ENCODE results near the gene AOX1. TPM values are rescaled to one million over a fixed set of nuclear protein-coding genes. Genes with fewer than 3 reads are reported as not detected.
"Not testable (repeated sequence)": the region's sequence is repeated elsewhere in the genome, so short reads cannot be mapped to it uniquely, and the experiment has no call there.

AOX1 gene
- total RNA-seq, 1 donor from 2014 or later: 2.1 TPM

DNA sequence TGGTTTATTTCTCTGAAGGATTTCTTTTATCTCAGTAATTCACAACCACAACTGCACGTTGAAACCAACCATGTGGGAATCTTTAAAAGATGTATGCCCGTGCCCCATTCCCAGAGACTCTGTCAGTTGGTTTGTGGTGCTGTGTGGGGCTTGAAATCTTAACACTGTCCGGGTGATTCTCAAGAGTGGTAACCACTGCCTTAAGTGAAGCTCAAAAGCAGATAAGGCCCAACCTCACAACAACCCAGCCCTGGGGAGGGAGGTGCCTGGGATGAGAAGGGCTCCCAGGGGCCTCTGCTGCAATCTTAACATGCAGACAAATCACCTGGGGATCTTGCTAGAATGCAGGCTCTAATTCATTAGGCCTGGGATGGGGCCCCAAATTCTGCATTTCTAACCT lies 13.4 kb downstream of the AOX1 start:
- Histone ChIP-seq H3K9me3 (ENCODE audit: control insufficient read depth in 3 of 3, low read length in 3 of 3) (no peaks in the 10 kb centered on the region), H3K27ac (ENCODE audit: low read depth, low read length) (no peak overlapping the region), H3K4me1 (ENCODE audit: control insufficient read depth in 3 of 3, insufficient read depth in 3 of 3, low read length in 3 of 3) (no peaks in the 10 kb centered on the region), H3K36me3 (ENCODE audit: control insufficient read depth in 3 of 3, insufficient read depth in 3 of 3, low read length in 3 of 3) (peaks cover 0 to 2% (median 0%) of the 10 kb centered on the region in 3 donors), H3K9ac (ENCODE audit: low read depth in 1 of 3, low read length in 3 of 3) (no peak overlapping the region), H3K4me3 (ENCODE audit: low read length in 3 of 3) (no peak overlapping the region), H3K27me3 (ENCODE audit: control insufficient read depth in 3 of 3, insufficient read depth in 3 of 3, low read length in 3 of 3) (no peaks in the 10 kb centered on the region)

GRCh38 chr2:200600549-200601225 lies 14.9 kb downstream of the AOX1 start:
- Histone ChIP-seq H3K36me3 (ENCODE audit: control insufficient read depth in 3 of 3, insufficient read depth in 3 of 3, low read length in 3 of 3) (peaks cover 0 to 2% (median 0%) of the 10 kb centered on the region in 3 donors), H3K4me3 (ENCODE audit: low read length in 3 of 3) (no peak overlapping the region), H3K9me3 (ENCODE audit: control insufficient read depth in 3 of 3, low read length in 3 of 3) (no peaks in the 10 kb centered on the region), H3K4me1 (ENCODE audit: control insufficient read depth in 3 of 3, insufficient read depth in 3 of 3, low read length in 3 of 3) (no peaks in the 10 kb centered on the region), H3K9ac (ENCODE audit: low read depth in 1 of 3, low read length in 3 of 3) (no peak overlapping the region), H3K27me3 (ENCODE audit: control insufficient read depth in 3 of 3, insufficient read depth in 3 of 3, low read length in 3 of 3) (no peaks in the 10 kb centered on the region), H3K27ac (ENCODE audit: low read depth, low read length) (no peak overlapping the region)

DNA sequence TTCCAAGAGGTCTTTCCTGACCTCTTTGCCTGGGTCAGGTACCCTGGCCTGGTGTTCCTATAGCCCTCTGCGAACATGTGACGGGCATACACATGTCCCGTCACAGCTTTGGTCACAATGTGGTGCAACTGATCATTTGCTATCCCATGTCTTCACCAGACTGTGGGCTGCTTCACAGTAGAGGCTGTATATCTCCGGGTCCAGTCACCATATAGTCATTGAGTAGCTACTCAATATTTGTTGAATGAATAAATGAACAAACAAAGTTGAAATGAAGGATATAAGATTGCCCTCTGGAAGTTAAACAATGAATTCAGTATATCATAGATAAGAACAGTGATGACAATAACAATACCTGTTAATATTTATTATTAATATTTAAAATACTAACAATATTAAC lies 16.8 kb downstream of the AOX1 start:
- H3K4me1 ChIP-seq (ENCODE audit: control insufficient read depth in 3 of 3, insufficient read depth in 3 of 3, low read length in 3 of 3): no peaks in the 10 kb centered on the region
- no peaks in the 10 kb centered on the region for H3K27me3 ChIP-seq (ENCODE audit: control insufficient read depth in 3 of 3, insufficient read depth in 3 of 3, low read length in 3 of 3)
- H3K4me3 ChIP-seq (ENCODE audit: low read length in 3 of 3): no peak overlapping the region
- H3K36me3 ChIP-seq (ENCODE audit: control insufficient read depth in 3 of 3, insufficient read depth in 3 of 3, low read length in 3 of 3): no peaks in the 10 kb centered on the region
- no peak overlapping the region for H3K9ac ChIP-seq (ENCODE audit: low read depth in 1 of 3, low read length in 3 of 3)
- no peak overlapping the region for H3K27ac ChIP-seq (ENCODE audit: low read depth, low read length)
- H3K9me3 ChIP-seq (ENCODE audit: control insufficient read depth in 3 of 3, low read length in 3 of 3): no peaks in the 10 kb centered on the region

- no peaks in the 10 kb centered on the region for H3K27me3 ChIP-seq (ENCODE audit: control insufficient read depth in 3 of 3, insufficient read depth in 3 of 3, low read length in 3 of 3)
- no peaks in the 10 kb centered on the region for H3K36me3 ChIP-seq (ENCODE audit: control insufficient read depth in 3 of 3, insufficient read depth in 3 of 3, low read length in 3 of 3)
- H3K9me3 ChIP-seq (ENCODE audit: control insufficient read depth in 3 of 3, low read length in 3 of 3): no peaks in the 10 kb centered on the region
- H3K4me1 ChIP-seq (ENCODE audit: control insufficient read depth in 3 of 3, insufficient read depth in 3 of 3, low read length in 3 of 3): no peaks in the 10 kb centered on the region
- H3K4me3 ChIP-seq (ENCODE audit: low read length in 3 of 3): no peak overlapping the region
- no peak overlapping the region for H3K27ac ChIP-seq (ENCODE audit: low read depth, low read length)
- no peak overlapping the region for H3K9ac ChIP-seq (ENCODE audit: low read depth in 1 of 3, low read length in 3 of 3)
Measured at GRCh38 chr2:200603972-200604371, 18.2 kb downstream of the AOX1 start.

DNA sequence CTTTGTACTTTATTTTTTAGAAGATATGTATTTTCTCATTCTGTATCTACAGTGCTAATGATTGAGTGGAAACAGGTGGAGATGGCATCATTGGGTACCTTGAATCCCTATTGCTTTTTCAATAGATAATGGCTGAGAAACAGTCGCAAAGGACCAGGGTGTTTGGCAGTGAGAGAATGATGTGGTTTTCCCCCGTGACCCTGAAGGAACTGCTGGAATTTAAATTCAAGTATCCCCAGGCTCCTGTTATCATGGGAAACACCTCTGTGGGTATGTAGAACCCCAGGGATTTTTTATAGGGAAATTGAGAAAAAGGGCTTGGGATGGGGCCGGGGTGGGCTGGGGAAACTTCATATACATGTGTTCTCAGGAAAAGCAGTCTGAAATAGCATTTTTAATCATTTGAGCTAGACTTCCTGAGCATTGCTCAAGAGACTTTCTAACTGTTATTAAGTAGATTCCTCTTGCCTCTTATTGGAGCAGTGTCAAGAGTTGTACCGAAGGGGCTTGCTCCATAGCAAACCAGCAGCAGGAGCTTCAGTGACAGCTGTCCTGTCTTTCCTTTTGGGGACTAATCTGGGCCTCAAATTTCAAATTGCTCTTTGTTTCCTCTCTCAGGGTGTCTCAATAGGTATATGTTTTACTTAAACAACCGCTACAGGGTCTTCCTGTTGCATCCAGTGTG lies 18.9 kb downstream of the AOX1 start:
- H3K9me3 ChIP-seq (ENCODE audit: control insufficient read depth in 3 of 3, low read length in 3 of 3): no peaks in the 10 kb centered on the region
- peaks cover 0 to 2% (median 0%) of the 10 kb centered on the region in 3 donors for H3K4me1 ChIP-seq (ENCODE audit: control insufficient read depth in 3 of 3, insufficient read depth in 3 of 3, low read length in 3 of 3)
- no peak overlapping the region for H3K4me3 ChIP-seq (ENCODE audit: low read length in 3 of 3)
- H3K27ac ChIP-seq (ENCODE audit: low read depth, low read length): no peak overlapping the region
- H3K9ac ChIP-seq (ENCODE audit: low read depth in 1 of 3, low read length in 3 of 3): no peak overlapping the region
- H3K36me3 ChIP-seq (ENCODE audit: control insufficient read depth in 3 of 3, insufficient read depth in 3 of 3, low read length in 3 of 3): no peaks in the 10 kb centered on the region
- H3K27me3 ChIP-seq (ENCODE audit: control insufficient read depth in 3 of 3, insufficient read depth in 3 of 3, low read length in 3 of 3): no peaks in the 10 kb centered on the region

DNA sequence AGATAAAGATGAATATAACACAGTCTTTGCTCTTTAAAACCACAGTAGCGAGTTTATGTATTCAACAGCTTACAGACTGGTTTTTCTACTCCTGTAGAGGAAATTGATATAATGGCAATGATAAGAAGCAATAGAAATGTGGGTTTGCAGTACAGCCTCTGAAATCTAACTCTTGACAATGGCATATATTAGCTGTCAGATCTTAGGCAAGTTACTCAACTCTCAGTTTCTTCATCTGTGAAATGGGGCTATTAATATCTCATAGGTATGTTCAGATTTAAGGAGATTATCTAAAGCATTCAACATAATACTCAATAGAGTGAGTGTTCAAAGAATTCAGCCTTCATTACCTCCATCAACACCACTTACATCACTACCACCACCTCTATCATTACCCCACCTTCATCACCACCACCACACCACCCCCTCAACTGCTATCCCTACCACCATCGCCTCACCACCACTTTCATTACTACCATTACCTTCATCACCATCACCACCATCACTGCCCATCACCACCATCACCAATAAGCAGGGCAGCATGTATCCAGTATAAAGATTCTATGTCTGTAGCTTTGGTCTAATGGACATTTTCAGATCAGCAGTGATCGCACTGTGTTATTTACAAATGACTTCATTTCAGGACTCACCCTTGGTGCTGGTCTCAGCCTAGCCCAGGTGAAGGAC lies 22.7 kb downstream of the AOX1 start:
- no peaks in the 10 kb centered on the region for H3K36me3 ChIP-seq (ENCODE audit: control insufficient read depth in 3 of 3, insufficient read depth in 3 of 3, low read length in 3 of 3)
- no peaks in the 10 kb centered on the region for H3K9me3 ChIP-seq (ENCODE audit: control insufficient read depth in 3 of 3, low read length in 3 of 3)
- peaks cover 0 to 2% (median 0%) of the 10 kb centered on the region in 3 donors for H3K4me1 ChIP-seq (ENCODE audit: control insufficient read depth in 3 of 3, insufficient read depth in 3 of 3, low read length in 3 of 3)
- H3K4me3 ChIP-seq (ENCODE audit: low read length in 3 of 3): no peak overlapping the region
- H3K9ac ChIP-seq (ENCODE audit: low read depth in 1 of 3, low read length in 3 of 3): no peak overlapping the region
- no peaks in the 10 kb centered on the region for H3K27me3 ChIP-seq (ENCODE audit: control insufficient read depth in 3 of 3, insufficient read depth in 3 of 3, low read length in 3 of 3)
- no peak overlapping the region for H3K27ac ChIP-seq (ENCODE audit: low read depth, low read length)

- Histone ChIP-seq H3K27ac (ENCODE audit: low read depth, low read length) (no peak overlapping the region), H3K36me3 (ENCODE audit: control insufficient read depth in 3 of 3, insufficient read depth in 3 of 3, low read length in 3 of 3) (no peaks in the 10 kb centered on the region), H3K27me3 (ENCODE audit: control insufficient read depth in 3 of 3, insufficient read depth in 3 of 3, low read length in 3 of 3) (no peaks in the 10 kb centered on the region), H3K4me1 (ENCODE audit: control insufficient read depth in 3 of 3, insufficient read depth in 3 of 3, low read length in 3 of 3) (peaks cover 0 to 2% (median 0%) of the 10 kb centered on the region in 3 donors), H3K9me3 (ENCODE audit: control insufficient read depth in 3 of 3, low read length in 3 of 3) (no peaks in the 10 kb centered on the region), H3K9ac (ENCODE audit: low read depth in 1 of 3, low read length in 3 of 3) (no peak overlapping the region), H3K4me3 (ENCODE audit: low read length in 3 of 3) (no peak overlapping the region)
Measured at GRCh38 chr2:200609028-200609614, 23.3 kb downstream of the AOX1 start.

DNA sequence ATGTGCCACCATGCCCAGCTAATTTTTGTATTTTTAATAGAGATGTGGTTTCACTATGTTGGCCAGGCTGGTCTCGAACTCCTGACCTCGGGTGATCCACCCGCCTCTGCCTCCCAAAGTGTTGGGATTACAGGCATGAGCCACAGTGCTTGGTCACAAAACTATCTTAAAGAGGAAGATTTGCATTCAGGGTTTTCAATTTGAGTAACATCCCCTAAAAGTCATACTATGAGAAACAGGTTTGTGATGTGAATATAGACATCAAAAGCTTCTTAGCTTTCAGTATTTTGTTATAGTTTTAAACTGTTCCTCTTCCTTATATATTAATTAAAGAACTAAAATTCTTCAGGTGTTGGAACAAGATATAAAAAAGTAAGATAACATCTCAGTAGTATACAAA lies 24.4 kb downstream of the AOX1 start:
- not testable (repeated sequence) for H3K4me3 ChIP-seq (ENCODE audit: low read length in 3 of 3); H3K9ac ChIP-seq (ENCODE audit: low read depth in 1 of 3, low read length in 3 of 3); H3K9me3 ChIP-seq (ENCODE audit: control insufficient read depth in 3 of 3, low read length in 3 of 3); H3K27me3 ChIP-seq (ENCODE audit: control insufficient read depth in 3 of 3, insufficient read depth in 3 of 3, low read length in 3 of 3); H3K36me3 ChIP-seq (ENCODE audit: control insufficient read depth in 3 of 3, insufficient read depth in 3 of 3, low read length in 3 of 3); H3K27ac ChIP-seq (ENCODE audit: low read depth, low read length); H3K4me1 ChIP-seq (ENCODE audit: control insufficient read depth in 3 of 3, insufficient read depth in 3 of 3, low read length in 3 of 3)

- no peaks in the 10 kb centered on the region for H3K27me3 ChIP-seq (ENCODE audit: control insufficient read depth in 3 of 3, insufficient read depth in 3 of 3, low read length in 3 of 3)
- H3K9ac ChIP-seq (ENCODE audit: low read depth in 1 of 3, low read length in 3 of 3): no peak overlapping the region
Measured at GRCh38 chr2:200613692-200614091, 27.9 kb downstream of the AOX1 start.

DNA sequence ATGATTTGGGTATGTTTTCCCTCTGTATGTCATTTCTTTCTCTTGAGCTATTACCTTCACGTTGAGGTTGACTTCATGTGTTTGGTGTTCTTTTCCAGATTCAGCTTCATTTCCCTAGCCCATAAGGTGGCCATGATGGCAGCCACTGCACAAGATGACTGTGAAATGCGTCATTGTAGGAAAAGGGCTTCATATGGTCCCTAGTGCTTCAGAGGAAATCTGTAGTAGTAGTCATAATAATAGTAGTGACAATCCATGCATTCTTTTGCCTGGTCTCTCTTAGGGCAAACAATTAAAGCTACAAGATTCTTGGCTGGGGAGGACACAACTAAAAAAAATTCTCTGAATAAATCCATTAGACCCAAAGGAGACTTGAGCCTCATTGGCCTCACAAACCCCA lies 28.4 kb downstream of the AOX1 start:
- H3K9me3 ChIP-seq (ENCODE audit: control insufficient read depth in 3 of 3, low read length in 3 of 3): no peaks in the 10 kb centered on the region
- H3K9ac ChIP-seq (ENCODE audit: low read depth in 1 of 3, low read length in 3 of 3): no peak overlapping the region
- no peak overlapping the region for H3K4me3 ChIP-seq (ENCODE audit: low read length in 3 of 3)
- H3K36me3 ChIP-seq (ENCODE audit: control insufficient read depth in 3 of 3, insufficient read depth in 3 of 3, low read length in 3 of 3): no peaks in the 10 kb centered on the region
- H3K27ac ChIP-seq (ENCODE audit: low read depth, low read length): no peak overlapping the region
- no peaks in the 10 kb centered on the region for H3K27me3 ChIP-seq (ENCODE audit: control insufficient read depth in 3 of 3, insufficient read depth in 3 of 3, low read length in 3 of 3)
- peaks cover 0 to under 1% (median 0%) of the 10 kb centered on the region in 3 donors for H3K4me1 ChIP-seq (ENCODE audit: control insufficient read depth in 3 of 3, insufficient read depth in 3 of 3, low read length in 3 of 3)

More at GRCh38 chr2:200613692-200614091, 27.9 kb downstream of the AOX1 start:
- Histone ChIP-seq H3K9me3 (ENCODE audit: control insufficient read depth in 3 of 3, low read length in 3 of 3) (no peaks in the 10 kb centered on the region), H3K27ac (ENCODE audit: low read depth, low read length) (no peak overlapping the region), H3K4me1 (ENCODE audit: control insufficient read depth in 3 of 3, insufficient read depth in 3 of 3, low read length in 3 of 3) (peaks cover 0 to 2% (median 0%) of the 10 kb centered on the region in 3 donors), H3K4me3 (ENCODE audit: low read length in 3 of 3) (no peak overlapping the region), H3K36me3 (ENCODE audit: control insufficient read depth in 3 of 3, insufficient read depth in 3 of 3, low read length in 3 of 3) (no peaks in the 10 kb centered on the region)

All from skeletal muscle tissue (tissue), 4 donors.